Activated CD4-positive, alpha-beta memory T cell treated with anti-CD3 and anti-CD28 coated beads for 36 hours (primary cell): ENCODE data around the gene POFUT1. TPM values are rescaled to one million over a fixed set of nuclear protein-coding genes. Genes with fewer than 3 reads are reported as not detected.

Experiments used
- CTCF ChIA-PET: fragments of 350-600 bp; sonication (Branson Sonifier 250); formaldehyde crosslinking; loops from one replicate; lab custom pipeline; 2021; ENCODE audit warnings: antibody characterized with exemption, inconsistent platforms; lab: Charles Lee
- POLR2A ChIA-PET: fragments of 350-600 bp; sonication (Branson Sonifier 250); formaldehyde crosslinking; loops from one replicate; lab custom pipeline; 2021; ENCODE audit warnings: antibody characterized with exemption; lab: Charles Lee
- DNase-seq: peaks from one replicate; pipeline ENCODE4 v3.0.0-alpha.2; 2020
- H3K27ac Mint-ChIP-seq: one replicate; pipeline ENCODE4 v1.8.0; 2021; ENCODE audit warnings: mixed read lengths
- H3K27me3 Mint-ChIP-seq: one replicate; pipeline ENCODE4 v1.8.0; 2021; ENCODE audit warnings: mixed read lengths
- H3K36me3 Mint-ChIP-seq: one replicate; pipeline ENCODE4 v1.8.0; 2021; ENCODE audit warnings: mixed read lengths
- H3K4me1 Mint-ChIP-seq: one replicate; pipeline ENCODE4 v1.8.0; 2021; ENCODE audit warnings: low read depth, mixed read lengths
- H3K4me3 Mint-ChIP-seq: one replicate; pipeline ENCODE4 v1.8.0; 2021; ENCODE audit warnings: mild to moderate bottlenecking, mixed read lengths
- H3K9me3 Mint-ChIP-seq: one replicate; pipeline ENCODE4 v1.8.0; 2021; ENCODE audit warnings: mixed read lengths
- intact Hi-C: fragments of 100-400 bp; cut with micrococcal nuclease; formaldehyde crosslinking; loops from one replicate; pipeline ENCODE4 v1.15.1; 2023
- total RNA-seq, 2 experiments: library from RNA; stranded (reverse); gene quantifications; one replicate each; pipeline ENCODE4 v1.2.3, GENCODE V29; 2021

Gene POFUT1
- total RNA-seq, 2 experiments from 2014 or later = 48.4 to 48.5 TPM

- Mint-ChIP-seq H3K36me3 (peaks cover 65% of the 10 kb centered on the region), H3K27ac (no peak overlapping the region), H3K9me3 (no peaks in the 10 kb centered on the region), H3K27me3 (no peaks in the 10 kb centered on the region), H3K4me3 (no peak overlapping the region), H3K4me1 (peaks cover 39% of the 10 kb centered on the region)
- POLR2A ChIA-PET = interaction anchor here (1.1 kb wide), 1 partner anchor 18 kb away, joined by 3 read pairs; no protein-coding TSS in a partner anchor
- no peak for DNase-seq
- intact Hi-C loops = no loop called here
- CTCF ChIA-PET = no interaction called here
Measured at GRCh38 chr20:32213870-32214269, 6.2 kb downstream of the POFUT1 start.

- CTCF ChIA-PET = no interaction called here
- H3K36me3 Mint-ChIP-seq = peaks cover 62% of the 10 kb centered on the region
- no peaks in the 10 kb centered on the region for H3K9me3 Mint-ChIP-seq
- POLR2A ChIA-PET = no interaction called here
- H3K4me3 Mint-ChIP-seq = no peak overlapping the region
- H3K27ac Mint-ChIP-seq = no peak overlapping the region
- H3K4me1 Mint-ChIP-seq = peaks cover 29% of the 10 kb centered on the region
- no peak for DNase-seq
- no peaks in the 10 kb centered on the region for H3K27me3 Mint-ChIP-seq
- intact Hi-C loops = no loop called here
Measured at GRCh38 chr20:32215147-32215546, 7.5 kb downstream of the POFUT1 start.

DNA sequence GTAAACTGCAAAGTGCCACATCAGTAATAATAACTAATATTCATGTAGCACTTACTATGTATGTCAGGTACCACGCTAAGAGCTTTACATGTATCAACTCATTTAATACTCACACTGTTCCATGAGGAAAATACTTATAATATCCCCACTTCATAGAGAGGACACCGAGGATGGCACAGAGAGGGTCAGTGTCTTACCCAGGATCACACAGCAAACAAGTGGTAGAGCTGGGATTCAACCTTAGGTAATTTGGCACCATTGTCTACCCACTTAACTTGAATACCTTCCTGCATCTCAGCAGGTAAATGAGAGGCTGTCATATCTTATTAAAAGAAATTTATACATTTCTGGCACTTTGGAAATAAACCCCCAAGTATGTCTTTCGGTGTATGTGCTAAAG, 8.0 kb downstream of the POFUT1 start:
- Mint-ChIP-seq H3K9me3 (no peaks in the 10 kb centered on the region), H3K27me3 (no peaks in the 10 kb centered on the region), H3K4me1 (peaks cover 24% of the 10 kb centered on the region), H3K4me3 (no peak overlapping the region), H3K27ac (no peak overlapping the region), H3K36me3 (peaks cover 59% of the 10 kb centered on the region)
- no peak for DNase-seq
- ChIA-PET CTCF (no interaction called here), POLR2A (no interaction called here)
- intact Hi-C loops = no loop called here

GRCh38 chr20:32216179-32217142, 8.8 kb downstream of the POFUT1 start:
- Mint-ChIP-seq H3K4me3 (no peak overlapping the region), H3K4me1 (peaks cover 17% of the 10 kb centered on the region), H3K36me3 (peaks cover 60% of the 10 kb centered on the region), H3K9me3 (no peaks in the 10 kb centered on the region), H3K27ac (no peak overlapping the region), H3K27me3 (no peaks in the 10 kb centered on the region)
- POLR2A ChIA-PET = no interaction called here
- DNase-seq = no peak
- CTCF ChIA-PET = no interaction called here
- intact Hi-C loops = no loop called here

DNA sequence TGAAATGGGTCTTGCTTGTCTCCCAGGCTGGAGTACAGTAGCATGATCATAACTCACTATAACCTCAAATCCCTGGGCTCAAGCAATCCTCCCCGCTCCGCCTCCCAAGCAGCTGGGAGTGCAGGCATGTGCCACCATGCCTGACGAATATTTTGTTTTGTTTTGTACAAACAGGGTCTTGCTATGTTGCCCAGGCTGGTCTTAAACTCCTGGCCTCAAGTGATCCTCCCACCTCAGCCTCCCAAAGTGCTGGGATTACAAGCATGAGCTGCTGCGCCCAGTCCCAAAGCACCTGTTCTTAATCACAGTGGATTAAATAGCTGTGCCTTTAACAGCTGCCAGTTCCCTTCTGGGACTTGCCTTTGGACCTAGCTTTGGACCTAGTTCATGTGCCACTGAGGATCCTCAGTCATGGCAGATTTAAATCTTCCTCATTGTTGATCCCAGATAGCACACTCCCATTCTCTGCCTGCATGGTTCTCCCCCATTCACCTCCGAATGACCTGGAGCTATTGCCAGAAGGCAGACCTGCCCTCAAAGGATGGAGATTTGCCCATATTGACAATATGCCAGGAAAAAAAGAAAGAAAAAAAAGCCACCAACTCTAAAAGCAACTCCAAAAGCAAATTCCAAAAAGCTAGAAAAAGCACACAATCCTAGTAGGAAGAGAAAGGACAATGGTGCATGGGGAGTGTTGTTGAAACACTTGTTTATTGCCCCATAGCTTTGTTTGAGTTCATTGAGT, 10.6 kb downstream of the POFUT1 start:
- Mint-ChIP-seq H3K27ac (peak overlapping the region; percentile 36), H3K4me3 (no peak overlapping the region), H3K27me3 (no peaks in the 10 kb centered on the region), H3K4me1 (peaks cover 8% of the 10 kb centered on the region), H3K36me3 (peaks cover 60% of the 10 kb centered on the region), H3K9me3 (no peaks in the 10 kb centered on the region)
- intact Hi-C loops = no loop called here
- no peak for DNase-seq
- ChIA-PET CTCF (no interaction called here), POLR2A (interaction anchor here (1.2 kb wide), 1 partner anchor 10 kb away, joined by 4 read pairs; no protein-coding TSS in a partner anchor)

- H3K36me3 Mint-ChIP-seq = peaks cover 56% of the 10 kb centered on the region
- H3K4me3 Mint-ChIP-seq = no peak overlapping the region
- peaks cover 7% of the 10 kb centered on the region for H3K4me1 Mint-ChIP-seq
- ChIA-PET POLR2A (no interaction called here), CTCF (no interaction called here)
- H3K9me3 Mint-ChIP-seq = no peaks in the 10 kb centered on the region
- H3K27ac Mint-ChIP-seq = no peak overlapping the region
- H3K27me3 Mint-ChIP-seq = no peaks in the 10 kb centered on the region
- intact Hi-C loops = no loop called here
- DNase-seq = no peak
Measured at GRCh38 chr20:32224463-32224862, 16.8 kb downstream of the POFUT1 start.

GRCh38 chr20:32226391-32226790, 18.7 kb downstream of the POFUT1 start:
- no peak for DNase-seq
- intact Hi-C loops = no loop called here
- CTCF ChIA-PET = no interaction called here
- peak overlapping the region; percentile 21 for H3K27ac Mint-ChIP-seq
- H3K36me3 Mint-ChIP-seq = peaks cover 52% of the 10 kb centered on the region
- H3K9me3 Mint-ChIP-seq = no peaks in the 10 kb centered on the region
- no peaks in the 10 kb centered on the region for H3K27me3 Mint-ChIP-seq
- no peak overlapping the region for H3K4me3 Mint-ChIP-seq
- POLR2A ChIA-PET = no interaction called here
- peaks cover 19% of the 10 kb centered on the region for H3K4me1 Mint-ChIP-seq

GRCh38 chr20:32227306-32227705, 19.6 kb downstream of the POFUT1 start:
- ChIA-PET POLR2A (no interaction called here), CTCF (no interaction called here)
- Mint-ChIP-seq H3K36me3 (peaks cover 54% of the 10 kb centered on the region), H3K27ac (peak overlapping the region; percentile 38), H3K27me3 (no peaks in the 10 kb centered on the region), H3K4me3 (no peak overlapping the region), H3K4me1 (peaks cover 28% of the 10 kb centered on the region), H3K9me3 (no peaks in the 10 kb centered on the region)
- intact Hi-C loops = no loop called here
- DNase-seq = no peak

- DNase-seq = no peak
- POLR2A ChIA-PET = no interaction called here
- Mint-ChIP-seq H3K36me3 (peaks cover 54% of the 10 kb centered on the region), H3K4me1 (peaks cover 35% of the 10 kb centered on the region), H3K4me3 (no peak overlapping the region), H3K27ac (peak overlapping the region; percentile 42), H3K27me3 (no peaks in the 10 kb centered on the region), H3K9me3 (no peaks in the 10 kb centered on the region)
- CTCF ChIA-PET = no interaction called here
- intact Hi-C loops = no loop called here
Measured at GRCh38 chr20:32227744-32228688, 20.3 kb downstream of the POFUT1 start.

GRCh38 chr20:32229251-32229747, 21.6 kb downstream of the POFUT1 start:
- Mint-ChIP-seq H3K9me3 (no peaks in the 10 kb centered on the region), H3K27me3 (no peaks in the 10 kb centered on the region), H3K27ac (peak overlapping the region; percentile 70), H3K4me3 (no peak overlapping the region), H3K4me1 (peaks cover 46% of the 10 kb centered on the region), H3K36me3 (peaks cover 60% of the 10 kb centered on the region)
- intact Hi-C loops = no loop called here
- POLR2A ChIA-PET = interaction anchor here (1.0 kb wide), 1 partner anchor 134 kb away, joined by 4 read pairs; no protein-coding TSS in a partner anchor
- DNase-seq = no peak
- CTCF ChIA-PET = interaction anchor here (0.6 kb wide), 1 partner anchor 18 kb away, joined by 3 read pairs; no protein-coding TSS in a partner anchor

GRCh38 chr20:32230707-32231106, 23.0 kb downstream of the POFUT1 start:
- H3K27ac Mint-ChIP-seq = peak overlapping the region; percentile 97
- H3K36me3 Mint-ChIP-seq = peaks cover 65% of the 10 kb centered on the region
- DNase-seq = no peak
- ChIA-PET CTCF (interaction anchor here (0.9 kb wide), 1 partner anchor 255 kb away, joined by 3 read pairs; no protein-coding TSS in a partner anchor), POLR2A (interaction anchor here (0.8 to 3.4 kb wide), 2 partner anchors 55 to 505 kb away, joined by 3 to 36 read pairs; no protein-coding TSS in a partner anchor)
- H3K4me1 Mint-ChIP-seq = peaks cover 53% of the 10 kb centered on the region
- H3K27me3 Mint-ChIP-seq = no peaks in the 10 kb centered on the region
- no peak overlapping the region for H3K4me3 Mint-ChIP-seq
- H3K9me3 Mint-ChIP-seq = no peaks in the 10 kb centered on the region
- intact Hi-C loops = no loop called here
